Measurements from ENCODE around the gene ACOT7. TPM values are rescaled to one million over a fixed set of nuclear protein-coding genes. Genes with fewer than 3 reads are reported as not detected.
"Not testable (repeated sequence)": the region's sequence is repeated elsewhere in the genome, so short reads cannot be mapped to it uniquely, and the experiment has no call there.

Gene ACOT7
- polyA plus RNA-seq, 4 donors: 18.2 to 34.2 (median 27.5) TPM

DNA sequence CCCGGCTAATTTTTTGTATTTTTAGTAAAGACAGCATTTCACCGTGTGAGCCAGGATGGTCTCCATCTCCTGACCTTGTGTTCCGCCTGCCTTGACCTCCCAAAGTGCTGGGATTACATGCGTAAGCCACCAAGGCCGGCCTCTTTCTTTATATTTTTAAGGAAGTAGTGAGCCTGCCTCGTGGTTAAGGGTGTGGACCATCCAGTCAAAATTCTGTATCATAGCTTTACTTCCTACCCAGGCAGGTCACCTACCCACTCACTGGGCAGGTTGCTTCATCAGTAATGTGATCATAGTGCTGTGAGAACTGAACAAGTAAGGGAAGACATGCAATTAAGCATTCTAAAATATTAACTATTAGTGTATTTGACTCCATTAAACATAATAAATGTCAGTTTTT, 8.1 kb upstream of the ACOT7 start:
- DNase-seq (ENCODE audit: low read depth in 4 of 4, low spot score in 3 of 4): no peak

GRCh38 chr1:6399294-6399693, 5.7 kb upstream of the ACOT7 start:
- DNase-seq (ENCODE audit: low read depth in 4 of 4, low spot score in 3 of 4): no peak

DNA sequence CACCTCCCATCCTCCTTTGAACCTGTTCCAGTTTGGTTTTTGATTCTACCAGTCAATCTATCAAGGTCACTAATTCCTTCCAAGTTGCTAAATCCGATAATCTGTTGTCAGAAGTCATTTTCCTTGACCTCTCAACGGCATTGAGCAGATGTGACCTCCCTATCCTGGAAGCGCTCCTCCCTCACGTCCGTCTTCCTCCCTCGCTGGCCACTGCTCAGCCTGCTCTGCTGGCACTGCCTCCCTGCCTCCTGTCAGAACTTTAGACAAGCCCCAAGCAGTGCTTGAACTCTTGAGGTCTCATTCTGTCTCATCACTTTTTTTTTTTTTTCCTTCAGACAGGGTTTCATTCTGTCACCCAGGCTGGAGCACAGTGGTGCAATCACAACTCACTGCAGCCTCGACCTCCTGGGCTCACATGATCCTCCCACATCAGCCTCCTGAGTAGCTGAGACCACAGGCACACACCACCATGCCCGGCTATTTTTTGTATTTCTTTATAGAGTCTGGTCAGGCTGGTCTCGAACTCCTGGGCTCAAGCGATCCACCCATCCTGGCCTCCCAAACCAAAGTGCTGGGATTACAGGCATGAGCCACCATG, 4.4 kb upstream of the ACOT7 start:
- no peak for DNase-seq (ENCODE audit: low read depth in 4 of 4, low spot score in 3 of 4)

DNA sequence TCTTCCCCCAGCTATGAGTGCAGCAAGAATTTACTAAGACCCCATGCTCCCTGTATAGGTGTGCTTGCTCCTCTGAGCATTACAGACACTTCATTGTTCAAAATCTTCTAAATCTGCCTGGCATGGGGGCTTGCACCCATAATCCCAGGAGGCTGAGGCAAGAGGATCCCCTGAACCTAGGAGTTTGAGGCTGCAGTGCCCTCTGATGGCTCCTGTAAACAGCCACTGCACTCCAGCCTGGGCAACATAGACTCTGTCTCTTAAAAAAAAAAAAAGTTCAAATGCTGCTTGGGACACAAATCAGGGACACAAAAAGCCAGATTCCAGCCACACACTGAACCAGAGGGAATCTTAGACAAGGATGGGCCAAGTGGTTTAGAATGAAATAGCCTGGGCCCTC, 3.4 kb upstream of the ACOT7 start:
- DNase-seq (ENCODE audit: low read depth in 4 of 4, low spot score in 3 of 4): no peak

DNA sequence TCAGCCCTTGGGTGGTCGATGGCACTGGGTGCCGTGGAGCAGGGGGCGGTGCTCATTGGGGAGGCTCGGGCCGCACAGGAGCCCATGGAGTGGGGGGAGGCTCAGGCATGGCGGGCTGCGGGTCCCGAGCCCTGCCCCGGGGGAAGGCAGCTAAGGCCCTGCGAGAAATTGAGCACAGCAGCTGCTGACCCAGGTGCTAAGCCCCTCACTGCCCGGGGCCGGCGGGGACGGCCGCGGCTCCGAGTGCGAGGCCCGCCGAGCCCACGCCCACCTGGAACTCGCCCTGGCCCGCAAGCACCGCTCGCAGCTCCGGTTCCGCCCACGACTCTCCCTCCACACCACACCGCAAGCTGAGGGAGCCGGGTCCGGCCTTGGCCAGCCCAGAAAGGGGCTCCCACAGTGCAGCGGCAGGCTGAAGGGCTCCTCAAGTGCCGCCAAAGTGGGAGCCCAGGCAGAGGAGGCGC, 2.2 kb upstream of the ACOT7 start:
- not testable (repeated sequence) for DNase-seq (ENCODE audit: low read depth in 4 of 4, low spot score in 3 of 4)

DNA sequence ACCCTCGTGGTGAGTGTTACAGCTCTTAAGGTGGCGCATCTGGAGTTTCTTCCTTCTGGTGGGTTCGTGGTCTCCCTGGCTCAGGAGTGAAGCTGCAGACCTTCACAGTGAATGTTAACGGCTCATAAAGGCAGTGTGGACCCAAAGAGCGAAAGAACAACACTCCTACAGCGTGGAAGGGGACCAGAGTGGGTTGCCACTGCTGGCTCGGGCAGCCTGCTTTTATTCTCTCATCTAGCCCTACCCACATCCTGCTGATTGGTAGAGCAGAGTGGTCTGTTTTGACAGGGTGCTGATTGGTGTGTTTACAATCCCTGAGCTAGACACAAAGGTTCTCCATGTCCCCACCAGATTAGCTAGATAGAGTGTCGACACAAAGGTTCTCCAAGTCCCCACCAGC, 1.6 kb upstream of the ACOT7 start:
- DNase-seq (ENCODE audit: low read depth in 4 of 4, low spot score in 3 of 4): not testable (repeated sequence)

DNA sequence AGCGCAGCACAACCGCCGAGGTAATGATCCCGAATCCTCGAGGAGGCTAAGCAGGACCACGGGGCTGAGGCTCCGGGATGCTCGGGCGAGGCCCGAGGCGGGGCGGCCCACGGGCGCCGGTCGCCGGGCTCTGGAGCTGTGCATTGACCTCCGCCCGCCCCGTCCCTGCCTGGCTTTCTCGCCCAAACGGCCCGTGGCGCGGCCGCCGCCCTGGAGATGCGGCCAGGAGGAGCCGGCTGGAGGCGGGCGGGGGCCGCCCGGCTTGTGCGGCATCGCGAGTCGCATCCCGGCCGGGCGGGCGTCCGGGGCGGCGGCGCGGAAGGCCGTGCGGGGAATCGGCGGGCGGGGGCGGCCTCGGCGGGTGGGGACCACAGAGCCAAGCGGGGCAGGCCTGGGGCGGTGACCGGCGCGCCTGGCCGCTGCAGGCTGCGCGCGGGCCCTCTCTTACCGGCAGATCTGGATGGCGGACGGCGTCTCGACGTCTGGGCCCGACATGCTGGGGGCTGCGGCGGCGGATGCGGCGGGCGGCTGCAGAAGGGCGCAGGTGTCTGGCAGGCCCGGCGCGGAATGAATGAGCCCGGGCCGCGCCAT, 663 bp downstream of the ACOT7 start:
- no peak for DNase-seq (ENCODE audit: low read depth in 4 of 4, low spot score in 3 of 4)

GRCh38 chr1:6391951-6392808, 1.4 kb downstream of the ACOT7 start:
- no peak for DNase-seq (ENCODE audit: low read depth in 4 of 4, low spot score in 3 of 4)

- no peak for DNase-seq (ENCODE audit: low read depth in 4 of 4, low spot score in 3 of 4)
Observed at GRCh38 chr1:6389971-6390370, 3.6 kb downstream of the ACOT7 start.

DNA sequence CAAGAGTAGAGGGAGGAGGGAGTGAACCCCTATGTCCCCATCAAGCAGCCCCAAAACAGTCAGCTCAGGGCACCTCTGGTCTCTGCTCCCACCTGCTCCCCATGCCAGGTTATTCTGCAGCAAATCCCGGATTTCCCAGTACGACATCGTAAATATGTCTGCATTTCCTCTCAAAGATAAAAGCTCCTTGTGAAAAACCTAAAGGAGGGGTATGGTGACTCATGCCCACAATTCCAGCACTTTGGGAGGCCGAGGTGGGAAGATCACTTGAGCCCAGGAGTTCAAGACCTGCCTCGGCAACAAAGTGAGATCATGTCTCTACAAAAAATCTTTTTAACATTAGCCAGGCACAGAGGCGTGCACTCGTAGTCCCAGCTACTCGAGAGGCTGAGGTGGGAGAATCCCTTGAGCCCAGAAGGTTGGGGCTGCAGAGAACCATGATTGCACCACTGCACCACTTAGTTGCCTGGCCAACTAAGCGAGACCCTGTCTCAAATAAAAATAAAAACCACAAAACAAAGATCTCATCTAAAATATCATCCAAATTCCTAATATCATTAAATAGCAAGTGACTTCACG, 7.1 kb downstream of the ACOT7 start:
- DNase-seq (ENCODE audit: low read depth in 4 of 4, low spot score in 3 of 4): no peak

DNA sequence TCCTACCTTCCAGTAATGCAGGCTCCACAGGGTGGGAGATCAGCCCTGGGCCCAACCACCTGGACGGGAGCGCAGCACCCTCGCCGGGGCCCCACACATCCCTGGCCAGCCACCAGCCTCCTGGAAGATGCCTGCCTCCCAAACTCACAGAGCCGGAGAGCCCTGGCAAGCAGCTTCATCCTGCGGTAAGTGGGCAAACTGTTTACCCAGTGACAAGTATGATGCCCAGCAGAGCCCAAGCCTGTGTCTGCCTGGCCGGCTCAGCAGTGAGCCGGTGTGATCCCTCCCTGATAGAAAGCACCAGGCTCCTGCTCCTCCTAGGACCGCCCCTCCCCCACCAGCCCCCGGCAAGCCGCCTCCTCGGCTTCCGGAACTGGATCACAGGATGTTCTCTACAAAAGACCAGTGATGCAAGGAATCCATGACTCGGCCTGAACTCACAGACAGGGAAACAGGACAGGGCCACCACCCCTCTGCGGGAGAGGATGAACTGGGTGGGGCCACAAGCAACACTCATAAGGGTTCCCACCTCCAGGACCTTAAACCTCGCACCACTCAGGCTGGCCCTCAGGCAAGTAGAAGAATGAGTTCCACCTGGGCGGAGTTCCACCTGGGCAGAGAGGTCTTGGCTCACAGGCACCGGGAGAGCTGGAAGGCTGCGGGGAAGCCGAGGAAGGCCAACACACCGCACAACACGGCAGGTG, 7.9 kb downstream of the ACOT7 start:
- DNase-seq (ENCODE audit: low read depth in 4 of 4, low spot score in 3 of 4): no peak

DNA sequence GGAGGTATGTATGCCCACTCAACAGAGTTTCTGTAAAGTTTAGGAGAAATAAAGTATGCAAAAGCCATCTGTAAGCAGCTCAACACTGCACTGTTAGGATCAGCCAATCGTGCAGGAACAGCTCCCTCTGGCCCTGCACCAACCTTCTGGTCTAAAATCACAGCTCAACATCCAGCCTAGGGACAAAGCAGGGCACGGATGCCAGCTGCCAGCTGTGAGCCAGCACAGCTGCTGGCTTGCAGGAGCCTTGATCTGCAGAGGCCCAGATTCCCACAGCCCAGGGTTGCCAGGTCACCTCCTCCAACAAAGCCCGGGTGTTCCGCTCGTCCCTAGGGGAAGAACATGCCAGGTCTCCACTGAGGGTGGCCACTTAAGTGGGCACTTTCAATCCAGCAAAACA, 8.6 kb downstream of the ACOT7 start:
- DNase-seq (ENCODE audit: low read depth in 4 of 4, low spot score in 3 of 4): no peak

DNA sequence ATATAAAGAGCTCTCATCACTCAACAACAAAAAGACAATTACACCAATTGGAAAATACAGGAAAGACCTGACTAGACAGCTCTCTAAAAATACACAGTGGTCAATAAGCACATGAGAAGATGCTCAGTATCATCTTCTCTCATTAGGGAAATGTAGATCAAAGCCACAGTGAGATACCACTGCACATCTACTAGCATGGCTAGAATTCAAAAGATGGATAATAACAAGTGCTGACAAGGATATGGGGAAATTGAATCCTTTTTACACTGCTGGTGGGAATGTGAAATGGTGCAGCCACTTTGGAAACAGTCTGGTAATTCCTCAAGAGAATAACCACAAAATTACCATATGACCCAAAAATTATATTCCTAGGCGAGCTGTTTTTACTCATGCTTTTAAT, 9.4 kb downstream of the ACOT7 start:
- no peak for DNase-seq (ENCODE audit: low read depth in 4 of 4, low spot score in 3 of 4)

DNA sequence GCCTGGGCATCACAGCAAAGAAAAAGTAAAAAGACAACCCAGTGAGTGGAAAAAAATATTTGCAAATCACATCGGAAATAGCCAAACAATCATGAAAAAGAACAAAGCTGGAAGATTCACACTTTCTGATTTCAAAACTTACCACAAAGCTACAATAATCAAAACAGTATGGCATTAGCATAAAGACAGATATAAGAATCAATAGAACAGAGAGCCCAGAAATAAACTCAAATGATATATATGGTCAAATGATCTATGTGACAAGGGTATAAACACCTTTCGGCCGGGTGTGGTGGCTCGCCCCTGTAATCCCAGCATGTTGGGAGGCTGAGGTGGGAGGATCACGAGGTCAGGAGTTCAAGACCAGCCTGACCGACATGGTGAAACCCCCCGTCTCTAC, 13.5 kb downstream of the ACOT7 start:
- DNase-seq (ENCODE audit: low read depth in 4 of 4, low spot score in 3 of 4): no peak

- no peak for DNase-seq (ENCODE audit: low read depth in 4 of 4, low spot score in 3 of 4)
Observed at GRCh38 chr1:6378096-6378746, 15.3 kb downstream of the ACOT7 start.

GRCh38 chr1:6373961-6374720, 19.4 kb downstream of the ACOT7 start:
- no peak for DNase-seq (ENCODE audit: low read depth in 4 of 4, low spot score in 3 of 4)

- not testable (repeated sequence) for DNase-seq (ENCODE audit: low read depth in 4 of 4, low spot score in 3 of 4)
Observed at GRCh38 chr1:6372236-6372635, 21.3 kb downstream of the ACOT7 start.

- DNase-seq (ENCODE audit: low read depth in 4 of 4, low spot score in 3 of 4): no peak
Observed at GRCh38 chr1:6370006-6370405, 23.6 kb downstream of the ACOT7 start.

DNA sequence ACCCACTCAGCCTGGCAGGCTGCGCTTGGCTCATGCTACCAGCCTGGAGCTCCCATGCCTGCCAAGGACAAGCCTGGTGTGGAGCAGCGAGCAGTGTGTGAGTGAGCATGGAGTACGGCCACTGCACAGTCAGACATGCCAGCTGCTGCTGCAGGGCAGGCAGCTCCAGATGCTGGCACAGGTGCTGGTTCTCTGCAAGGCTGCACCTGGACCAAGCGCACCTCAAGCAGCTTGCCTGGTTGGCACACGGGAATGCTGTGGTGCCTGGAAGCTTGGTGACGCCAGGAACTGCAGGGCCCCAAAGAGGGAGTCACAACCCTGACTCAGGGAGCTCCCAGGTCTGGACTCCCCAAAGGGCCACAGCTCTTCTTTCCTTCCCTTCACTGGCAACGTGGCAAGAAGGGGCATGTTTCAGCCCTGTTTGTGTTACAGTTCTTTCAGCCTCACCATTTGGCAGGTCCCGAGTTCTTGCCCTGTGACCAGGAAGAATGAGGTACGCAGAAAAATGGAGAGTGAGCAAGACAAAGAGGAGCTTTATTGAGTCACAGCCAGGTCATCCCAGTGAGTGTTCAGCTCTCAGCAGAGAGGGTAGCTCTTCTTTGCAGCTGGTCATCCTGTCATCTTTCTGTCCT, 26.1 kb downstream of the ACOT7 start:
- DNase-seq (ENCODE audit: low read depth in 4 of 4, low spot score in 3 of 4): no peak
